NOMO-1 treated with DMSO at 0.1 percent for 48 hours (cell line): ENCODE results near the gene TMEM59L.
"Not testable (repeated sequence)": the region's sequence is repeated elsewhere in the genome, so short reads cannot be mapped to it uniquely, and the experiment has no call there.

ENCODE experiments used
- DNase-seq: peaks from one replicate; lab custom pipeline; 2025; ENCODE audit not compliant: unreplicated experiment; lab: John Stamatoyannopoulos, UW

The TMEM59L gene

DNA sequence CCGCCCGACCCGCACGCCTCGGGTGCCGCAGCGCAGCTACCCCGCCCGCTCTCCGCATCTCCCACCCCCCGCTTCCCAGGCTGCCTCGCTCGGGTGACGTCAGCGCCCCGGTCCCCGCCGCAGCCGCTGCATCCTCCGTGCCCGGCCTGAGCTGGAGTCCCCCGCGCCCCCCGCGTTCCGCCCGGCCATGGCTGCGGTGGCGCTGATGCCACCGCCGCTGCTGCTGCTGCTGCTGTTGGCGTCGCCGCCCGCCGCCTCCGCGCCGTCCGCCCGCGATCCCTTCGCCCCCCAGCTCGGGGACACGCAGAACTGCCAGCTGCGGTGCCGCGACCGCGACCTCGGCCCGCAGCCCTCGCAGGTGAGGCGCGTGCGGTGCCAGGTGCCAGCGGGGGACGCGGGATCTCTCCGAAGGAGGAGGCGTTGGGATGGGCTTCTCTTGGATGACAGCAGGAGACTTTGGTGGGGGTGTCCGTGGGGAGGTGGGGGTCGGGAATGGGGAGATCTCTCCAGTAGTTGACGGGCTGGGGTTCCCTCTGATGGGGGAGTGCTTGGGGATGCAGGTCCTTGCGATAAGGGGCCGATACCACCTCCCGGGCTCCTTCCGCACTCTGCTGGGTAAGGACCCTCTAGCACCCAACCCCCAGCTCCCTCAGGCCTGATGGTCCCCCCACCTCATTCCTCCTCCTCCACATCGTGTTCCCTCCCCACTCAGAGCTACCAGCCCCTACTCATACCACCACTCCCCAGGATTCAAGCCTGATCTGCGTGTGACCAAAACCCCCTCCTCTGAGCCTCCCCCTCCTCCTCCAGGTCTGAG, at the start of gene TMEM59L:
Gene TMEM59L, plus strand, starts transcription at position 99 of the 817 bp plus-strand sequence. Its CDS starts 89 bp downstream, at position 188.
- no peak for DNase-seq

GRCh38 chr19:18566953-18567352, 45.7 kb upstream of the TMEM59L start:
- DNase-seq = no peak

DNA sequence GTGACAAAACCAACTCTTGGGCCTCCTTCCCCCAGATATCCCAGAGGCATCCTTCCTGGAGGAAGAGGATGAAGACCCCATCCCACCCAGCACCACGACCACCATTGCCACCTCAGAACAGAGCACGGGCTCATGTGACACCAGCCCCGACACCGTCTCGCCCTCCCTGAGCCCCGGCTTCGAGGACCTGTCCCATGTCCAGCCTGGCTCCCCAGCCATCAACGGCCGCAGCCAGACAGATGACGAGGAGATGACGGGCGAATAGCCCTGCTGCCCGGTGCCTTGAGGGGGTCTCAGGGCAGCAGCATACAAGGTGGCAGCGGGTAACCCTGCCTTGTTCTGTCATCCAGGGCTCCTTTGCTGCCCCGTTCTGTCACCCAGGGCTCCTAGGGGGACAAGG, 44.3 kb upstream of the TMEM59L start:
- no peak for DNase-seq

GRCh38 chr19:18571564-18572344, 40.9 kb upstream of the TMEM59L start, which contains the start of gene UBA52:
Gene UBA52 (plus strand): TSS chr19:18571857. CDS start chr19:18573301, 1,444 bp downstream.
- peak; percentile 94 for DNase-seq

GRCh38 chr19:18574691-18575291, 37.9 kb upstream of the TMEM59L start:
- no peak for DNase-seq

- no peak for DNase-seq
These were observed 36.3 kb upstream of the TMEM59L start for GRCh38 chr19:18576383-18576782.

- no peak for DNase-seq
These were observed 35.2 kb upstream of the TMEM59L start for GRCh38 chr19:18577365-18577914.

- no peak for DNase-seq
These were observed 32.4 kb upstream of the TMEM59L start for GRCh38 chr19:18580311-18580710.

DNA sequence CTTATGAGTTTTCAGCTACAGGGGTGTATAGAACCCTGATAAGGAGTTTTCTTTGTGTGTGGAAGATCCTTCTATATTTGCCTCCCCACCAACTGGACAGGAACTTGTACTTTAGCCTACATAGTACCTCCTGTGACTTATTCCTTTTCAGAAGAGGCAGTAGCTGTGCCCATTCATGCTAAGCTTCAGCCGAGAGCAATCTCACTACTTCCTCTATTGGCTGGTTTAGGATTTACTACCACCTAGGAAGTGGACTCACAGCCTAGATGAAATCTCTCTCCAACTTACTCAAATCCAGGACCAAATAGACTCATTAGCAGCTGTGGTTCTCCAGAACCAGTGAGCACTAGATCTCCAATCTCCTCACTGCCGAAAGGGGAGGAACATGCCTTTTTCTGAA, 26.4 kb upstream of the TMEM59L start:
- peak; percentile 67 for DNase-seq

DNA sequence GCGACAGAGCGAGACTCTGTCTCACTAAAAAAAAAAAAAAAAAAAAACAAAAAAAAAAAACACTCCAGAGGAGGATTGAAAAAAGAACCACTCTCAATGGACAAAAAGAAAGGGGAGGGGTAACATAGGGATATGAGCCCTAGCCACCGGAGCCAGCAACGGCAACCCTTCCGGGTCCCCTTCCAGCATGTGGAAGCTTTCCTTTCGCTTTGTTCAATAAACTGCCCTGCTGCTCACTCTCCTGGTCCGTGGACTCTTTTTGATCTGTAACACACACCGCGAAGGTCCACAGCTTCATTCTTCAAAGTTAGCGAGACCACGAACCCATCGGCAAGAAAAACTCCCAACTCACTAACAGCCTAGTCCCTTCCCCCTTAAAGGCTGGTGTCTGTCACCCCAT, 25.1 kb upstream of the TMEM59L start:
- no peak for DNase-seq

DNA sequence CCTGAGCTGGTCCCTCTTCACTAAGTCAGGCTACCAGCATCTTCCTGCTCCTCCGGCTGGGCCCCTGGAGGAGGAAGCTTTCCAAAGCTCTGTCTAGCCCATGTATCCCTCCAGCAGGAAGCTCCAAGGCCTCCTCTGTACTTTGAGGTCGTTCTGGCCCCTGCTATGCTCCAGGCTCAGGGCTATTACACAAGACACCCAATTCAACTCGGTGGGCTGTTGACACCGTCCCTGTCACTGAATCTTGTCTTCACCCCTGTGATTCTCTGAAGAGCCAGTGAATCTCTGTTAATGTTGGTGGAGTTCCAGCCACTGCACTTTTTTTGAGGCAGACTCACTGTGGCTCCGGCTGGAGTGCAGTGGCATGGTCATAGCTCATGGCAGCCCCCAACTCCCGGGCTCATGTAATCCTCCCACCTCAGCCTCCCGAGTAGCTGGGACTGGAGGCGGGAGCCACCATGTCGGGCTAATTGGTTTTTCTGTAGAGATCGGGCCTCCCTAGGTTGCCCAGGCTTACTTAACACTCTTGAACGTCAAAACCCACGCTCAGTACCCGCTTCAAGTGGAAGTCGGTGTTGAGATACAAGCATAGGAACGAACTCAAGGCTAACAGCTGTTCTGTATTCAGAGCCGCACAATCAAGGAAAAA, 24.6 kb upstream of the TMEM59L start:
- no peak for DNase-seq

- peak; percentile 76 for DNase-seq
These were observed 23.9 kb upstream of the TMEM59L start, which contains the start of gene REX1BD for GRCh38 chr19:18588611-18589379. Gene REX1BD (plus strand): TSS chr19:18588798. CDS start chr19:18588802, 4 bp downstream.

- peak; percentile 62 for DNase-seq
These were observed 23.0 kb upstream of the TMEM59L start for GRCh38 chr19:18589380-18590272.

DNA sequence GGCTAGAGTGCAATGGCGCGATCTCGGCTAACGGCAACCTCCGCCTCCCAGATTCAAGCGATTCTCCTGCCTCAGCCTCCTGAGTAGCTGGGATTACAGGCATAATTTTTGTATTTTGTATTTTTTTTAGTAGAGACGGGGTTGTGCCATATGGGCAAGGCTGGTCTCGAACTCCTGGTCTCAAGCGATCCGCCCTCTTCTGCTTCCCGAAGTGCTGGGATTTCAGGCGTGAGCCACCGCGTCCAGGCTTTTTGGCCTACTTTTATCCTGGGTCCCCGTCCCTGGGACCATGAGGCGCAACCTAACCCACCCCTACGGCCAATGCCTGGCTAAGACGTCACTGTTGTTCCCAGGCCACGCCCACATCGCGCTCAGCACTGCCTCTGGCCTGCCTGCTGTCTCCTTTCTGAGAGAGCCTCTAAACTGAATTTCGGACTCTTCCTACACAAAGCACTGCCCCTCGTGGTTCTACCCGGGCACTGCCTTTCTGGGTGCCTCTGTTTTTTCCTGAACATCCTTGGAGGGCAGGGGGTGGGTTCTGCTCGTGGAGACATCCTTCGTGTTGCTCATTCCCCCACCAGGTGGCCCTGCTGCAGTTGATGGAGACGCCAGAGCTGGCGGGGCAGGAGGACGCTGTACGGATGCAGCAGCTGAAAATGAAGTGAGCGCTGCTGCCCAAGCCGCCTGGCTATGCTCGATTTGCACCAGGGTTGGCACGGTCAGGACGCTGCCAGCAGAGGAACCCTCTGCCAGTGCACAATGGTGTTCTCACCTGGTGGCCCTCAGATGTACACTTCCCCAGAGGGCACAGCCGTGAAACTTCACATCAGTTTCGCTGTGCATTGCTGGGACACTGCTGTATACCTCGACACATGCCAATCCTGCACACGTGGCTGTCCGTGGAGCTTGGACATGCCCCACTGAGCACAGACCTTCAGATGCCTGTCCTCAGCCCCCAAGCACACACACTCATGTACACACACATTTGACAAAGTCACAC, 22.1 kb upstream of the TMEM59L start:
- no peak for DNase-seq

DNA sequence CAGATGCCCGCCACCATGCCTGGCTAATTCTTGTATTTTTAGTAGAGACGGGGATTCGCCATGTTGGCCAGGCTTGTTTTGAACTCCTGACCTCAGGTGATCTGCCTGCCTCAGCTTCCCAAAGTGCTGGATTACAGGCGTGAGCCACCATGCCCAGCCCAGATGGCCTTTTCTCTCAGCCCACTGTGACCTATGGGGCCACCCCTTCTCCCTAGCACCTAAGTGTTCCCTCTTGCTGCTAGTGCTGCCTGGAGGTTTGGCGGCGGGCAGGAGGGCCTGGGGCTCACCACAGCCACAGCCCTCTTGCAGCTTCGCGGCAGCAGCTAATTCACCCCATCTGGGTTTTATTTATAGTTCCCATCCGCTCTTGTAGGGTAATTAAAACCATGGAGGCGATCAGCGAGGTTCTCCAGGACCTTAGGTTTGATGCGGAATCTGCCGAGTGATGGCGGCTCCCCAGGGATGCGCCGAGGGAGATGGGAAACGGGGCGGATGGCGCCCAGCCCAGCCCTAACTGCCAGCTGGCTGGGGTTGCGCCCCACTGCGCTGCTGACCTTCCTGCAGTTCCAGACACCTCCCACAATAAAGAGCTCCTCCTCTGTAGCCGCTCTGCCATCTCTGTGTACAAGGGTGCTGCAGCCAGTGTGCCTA, 20.8 kb upstream of the TMEM59L start:
- no peak for DNase-seq

- not testable (repeated sequence) for DNase-seq
These were observed 19.9 kb upstream of the TMEM59L start for GRCh38 chr19:18592732-18593131.
